ENCODE results near the gene MESP2.

Gene MESP2

DNA sequence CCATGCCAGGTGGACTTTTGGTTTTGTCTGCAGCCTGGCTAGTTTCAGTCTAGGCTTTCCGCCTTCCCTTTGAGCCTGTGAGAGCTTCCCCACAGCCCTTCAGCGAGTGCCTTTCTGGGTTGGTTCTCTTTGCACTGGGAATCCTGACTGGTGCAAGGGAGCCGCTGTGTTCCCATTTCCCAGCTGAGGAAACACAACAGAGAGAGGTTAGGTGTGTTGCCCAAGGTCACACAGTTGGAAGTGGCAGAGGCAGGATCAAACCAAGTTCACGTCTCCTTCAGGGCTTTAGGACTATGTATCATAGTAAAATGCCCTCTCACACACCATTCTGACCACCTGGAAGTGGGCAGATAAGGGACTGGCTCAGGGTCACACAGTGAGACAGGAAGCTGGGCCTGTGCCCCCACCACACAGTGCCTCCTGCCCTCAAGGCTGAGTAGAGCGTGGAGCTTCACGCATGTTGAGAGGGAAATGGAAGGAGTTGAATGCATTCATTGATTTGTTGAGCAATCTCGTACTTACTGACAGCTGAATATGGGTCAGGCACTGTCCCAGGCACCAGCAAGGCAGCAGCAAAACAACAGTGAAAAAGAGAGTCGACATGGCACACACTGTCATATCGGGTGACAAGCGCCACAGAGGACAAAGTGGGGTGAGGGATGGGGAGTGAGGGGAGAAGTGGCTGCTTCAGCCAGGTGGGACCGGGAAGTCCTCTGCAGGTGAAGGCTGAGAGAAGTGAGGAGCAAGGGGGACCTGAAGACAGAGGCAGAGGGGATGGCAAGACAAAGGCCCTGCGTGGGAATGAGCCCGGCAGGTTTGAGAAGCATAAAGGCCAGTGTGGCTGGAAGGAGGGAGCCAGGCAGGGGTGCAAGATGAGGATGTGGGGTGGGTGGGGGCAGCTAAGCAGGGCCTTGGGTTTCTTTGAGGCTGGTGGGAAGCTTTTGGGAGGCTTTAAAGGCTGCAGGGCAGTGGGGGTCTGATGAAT is 50.8 kb downstream of the MESP2 start:
- Histone ChIP-seq H3K36me3 (ENCODE audit: insufficient read depth, insufficient read length, low read length) (peaks cover 4% of the 10 kb centered on the region), H3K4me3 (ENCODE audit: insufficient read length, low read depth) (no peak overlapping the region), H3K9ac (ENCODE audit: insufficient read length, low read depth) (no peak overlapping the region), H3K4me1 (ENCODE audit: insufficient read depth, insufficient read length) (peaks cover 24% of the 10 kb centered on the region), H3K9me3 (ENCODE audit: insufficient read depth, low read length) (no peaks in the 10 kb centered on the region), H3K27me3 (ENCODE audit: insufficient read depth, insufficient read length) (no peaks in the 10 kb centered on the region)
- no peak for DNase-seq (ENCODE audit: low read depth, low spot score)
- TF ChIP-seq ZNF274 (IDR thresholded peaks at IDR 0.05; ENCODE audit: low read depth, low read length) (no peak), YY1 (IDR thresholded peaks at IDR 0.05; ENCODE audit: insufficient read depth, insufficient read length) (no peak), SUZ12 (IDR thresholded peaks at IDR 0.05; ENCODE audit: extremely low read depth, insufficient read depth, insufficient read length) (no peak)

- no peak for DNase-seq (ENCODE audit: low read depth, low spot score)
- TF ChIP-seq YY1 (IDR thresholded peaks at IDR 0.05; ENCODE audit: insufficient read depth, insufficient read length): no peak
- TF ChIP-seq SUZ12 (IDR thresholded peaks at IDR 0.05; ENCODE audit: extremely low read depth, insufficient read depth, insufficient read length): no peak
- TF ChIP-seq ZNF274 (IDR thresholded peaks at IDR 0.05; ENCODE audit: low read depth, low read length): no peak
- no peaks in the 10 kb centered on the region for H3K27me3 ChIP-seq (ENCODE audit: insufficient read depth, insufficient read length)
- H3K9ac ChIP-seq (ENCODE audit: insufficient read length, low read depth): no peak overlapping the region
- H3K9me3 ChIP-seq (ENCODE audit: insufficient read depth, low read length): no peaks in the 10 kb centered on the region
- peaks cover 18% of the 10 kb centered on the region for H3K4me1 ChIP-seq (ENCODE audit: insufficient read depth, insufficient read length)
- no peak overlapping the region for H3K4me3 ChIP-seq (ENCODE audit: insufficient read length, low read depth)
- peaks cover 10% of the 10 kb centered on the region for H3K36me3 ChIP-seq (ENCODE audit: insufficient read depth, insufficient read length, low read length)
Measured at GRCh38 chr15:89827829-89828228, 51.7 kb downstream of the MESP2 start.

Measured in NT2/D1 (cell line).